ENCODE measurements around the gene PARD3B. TPM values are rescaled to one million over a fixed set of nuclear protein-coding genes. Genes with fewer than 3 reads are reported as not detected.

PARD3B gene
- total and polyA plus RNA-seq, 2 experiments from 2014 or later, result 3.5 to 4.4 TPM

GRCh38 chr2:205637779-205638503, 1092.7 kb downstream of the PARD3B start:
- H2AFZ ChIP-seq, result peak overlapping the region; percentile 38; the same call in 1 of the 2 replicates
- no peak for DNase-seq (ENCODE audit: low spot score)
- H3K36me3 ChIP-seq (ENCODE audit: insufficient read depth), result no peaks in the 10 kb centered on the region

More at GRCh38 chr2:205637779-205638503, 1092.7 kb downstream of the PARD3B start:
- Histone ChIP-seq H3K79me2 (replicated peaks; ENCODE audit: insufficient read depth) (no peaks in the 10 kb centered on the region), H3K9me2 (ENCODE audit: insufficient read depth) (peaks cover 17% of the 10 kb centered on the region), H3K4me1 (ENCODE audit: insufficient read depth) (peaks cover 17% of the 10 kb centered on the region; the same call in 1 of the 2 replicates), H3F3A (replicated peaks; ENCODE audit: low read depth) (no peaks in the 10 kb centered on the region), H3K4me3 (no peak overlapping the region), H3K27me3 (ENCODE audit: insufficient read depth) (no peaks in the 10 kb centered on the region), H3K4me2 (no peak overlapping the region), H4K20me1 (replicated peaks; ENCODE audit: insufficient read depth) (no peaks in the 10 kb centered on the region), H3K27ac (ENCODE audit: low read depth) (no peak overlapping the region)
- no peak for TF ChIP-seq POLR2AphosphoS5 (IDR thresholded peaks at IDR 0.05; ENCODE audit: low read depth)
- TF ChIP-seq JUNB (IDR thresholded peaks at IDR 0.05; ENCODE audit: unreplicated experiment), result no peak
- TF ChIP-seq ZNF114 (CRISPR knock-in tag; IDR thresholded peaks at IDR 0.05), result no peak
- no peak for TF ChIP-seq CTCF (conservative IDR thresholded peaks at IDR 0.05; ENCODE audit: low read depth in 2 of 2)
- no peak for TF ChIP-seq ZNF331 (CRISPR knock-in tag; IDR thresholded peaks at IDR 0.05; ENCODE audit: low read depth)
- TF ChIP-seq EZH2 (IDR thresholded peaks at IDR 0.05; ENCODE audit: low read depth, unreplicated experiment), result no peak
- TF ChIP-seq EZH2phosphoT487 (IDR thresholded peaks at IDR 0.05; ENCODE audit: unreplicated experiment), result no peak
- TF ChIP-seq STAT1 (IDR thresholded peaks at IDR 0.05; ENCODE audit: unreplicated experiment), result no peak
- no peak for TF ChIP-seq ZNF462 (CRISPR knock-in tag; IDR thresholded peaks at IDR 0.05)
- Mint-ChIP-seq H3K4me1 (peaks cover 12% of the 10 kb centered on the region), H3K27ac (no peak overlapping the region), H3K4me3 (no peak overlapping the region), H3K36me3 (ENCODE audit: low read depth) (peaks cover 5% of the 10 kb centered on the region; the same call in 2 of the 3 replicates), H3K9me3 (peaks cover 5% of the 10 kb centered on the region), H3K27me3 (ENCODE audit: insufficient read depth, low read depth, poor library complexity) (peaks cover 8% of the 10 kb centered on the region)
- no peak for ATAC-seq
